HEK293T (cell line): ENCODE results near the gene EML6.

ENCODE experiments used
- ARNT ChIP-seq: fragments of 450-650 bp; IDR thresholded peaks from 2 replicates; pipeline ENCODE4 v1.6.1; 2017; ENCODE audit warnings: mild to moderate bottlenecking
- BHLHE40 ChIP-seq: fragments of 450-650 bp; IDR thresholded peaks from 2 replicates; pipeline ENCODE4 v1.6.1; 2016; ENCODE audit warnings: mild to moderate bottlenecking, moderate library complexity, borderline replicate concordance
- ELF4 ChIP-seq: fragments of 450-650 bp; IDR thresholded peaks from 2 replicates; pipeline ENCODE4 v1.6.1; 2017; ENCODE audit warnings: antibody characterized with exemption
- FOXK2 ChIP-seq: fragments of 450-650 bp; IDR thresholded peaks from 2 replicates; pipeline ENCODE4 v1.6.1; 2016; ENCODE audit warnings: mild to moderate bottlenecking
- SP1 ChIP-seq: fragments of 450-650 bp; IDR thresholded peaks from 2 replicates; pipeline ENCODE4 v1.6.1; 2017
- SUZ12 ChIP-seq: fragments of 450-650 bp; IDR thresholded peaks from 2 replicates; pipeline ENCODE4 v1.6.1; 2016; ENCODE audit warnings: mild to moderate bottlenecking
- TARDBP ChIP-seq: fragments of 450-650 bp; IDR thresholded peaks from 2 replicates; pipeline ENCODE4 v1.6.1; 2016
- ZNF384 ChIP-seq: fragments of 450-650 bp; IDR thresholded peaks from 2 replicates; pipeline ENCODE4 v1.6.1; 2016

DNA sequence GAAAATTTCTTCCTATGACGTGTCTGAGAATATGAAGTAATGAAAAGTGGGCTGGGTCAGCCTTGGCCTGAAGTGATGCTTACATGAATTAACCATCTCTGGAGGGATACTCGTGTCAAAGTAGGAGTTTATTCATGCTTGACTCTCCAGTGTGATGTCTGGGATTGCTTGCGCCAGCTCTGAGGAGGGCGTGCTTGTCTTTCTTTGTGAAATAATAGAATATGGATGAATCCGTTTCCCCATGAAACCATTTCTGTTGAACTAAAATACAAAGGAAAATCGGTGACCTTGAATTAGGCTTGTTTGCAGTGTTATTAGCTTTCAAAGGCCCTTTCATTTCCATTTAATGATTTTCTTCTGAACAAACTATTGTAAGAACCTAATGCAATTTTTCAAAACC is 77.9 kb downstream of the EML6 start:
- TF ChIP-seq ARNT, result no peak
- no peak for TF ChIP-seq ELF4
- no peak for TF ChIP-seq BHLHE40
- no peak for TF ChIP-seq ZNF384
- TF ChIP-seq SP1, result no peak
- TF ChIP-seq SUZ12, result no peak
- TF ChIP-seq FOXK2, result no peak
- TF ChIP-seq TARDBP, result no peak
